H1 (cell line): ENCODE data around the gene TRIM38.

Source experiments
- ATF3 ChIP-seq: IDR thresholded peaks from 2 replicates; pipeline ENCODE4 v1.6.1; 2011; ENCODE audit warnings: low read depth, mild to moderate bottlenecking, low read length; ENCODE audit not compliant: insufficient read depth
- CHD1 ChIP-seq: IDR thresholded peaks from 2 replicates; pipeline ENCODE4 v1.6.1; 2012; ENCODE audit warnings: low read depth, low read length, improper control_type of control experiment
- CTCF ChIP-seq, 3 experiments: IDR thresholded peaks; 1 replicate in 2 of 3; 2 replicates in 1 of 3; pipeline versions ENCODE4 v1.5.1 to v1.6.1; 2011; ENCODE audit warnings: low read length in 3 of 3, mild to moderate bottlenecking in 3 of 3, inconsistent platforms in 2 of 3, low read depth in 1 of 3, moderate library complexity in 1 of 3; ENCODE audit not compliant: insufficient read depth in 1 of 3; ENCODE audit errors: control extremely low read depth in 1 of 3
- EP300 ChIP-seq, 2 experiments: IDR thresholded peaks; 1 replicate in 1 of 2; 2 replicates in 1 of 2; pipeline ENCODE4 v1.6.1; 2011 to 2012; ENCODE audit warnings: low read depth in 2 of 2, low read length in 2 of 2, mild to moderate bottlenecking in 2 of 2, borderline replicate concordance in 1 of 2, inconsistent platforms in 1 of 2, moderate library complexity in 1 of 2
- MAX ChIP-seq: IDR thresholded peaks from 2 replicates; pipeline ENCODE4 v1.6.1; 2012; ENCODE audit warnings: inconsistent platforms
- PHF8 ChIP-seq: fragments of 200-600 bp; sonication (generic); conservative IDR thresholded peaks from 2 replicates; pipeline ENCODE4 v1.7.1; 2012; ENCODE audit warnings: low read depth, mild to moderate bottlenecking, inconsistent platforms, low read length, moderate library complexity
- POLR2A ChIP-seq, 2 experiments: IDR thresholded peaks; 1 replicate in 1 of 2; 2 replicates in 1 of 2; pipeline ENCODE4 v1.6.1; 2011; ENCODE audit warnings: low read depth in 2 of 2, low read length in 2 of 2, mild to moderate bottlenecking in 2 of 2; ENCODE audit errors: control extremely low read depth in 1 of 2
- POLR2AphosphoS5 ChIP-seq: IDR thresholded peaks from 2 replicates; pipeline ENCODE4 v1.6.1; 2011; ENCODE audit warnings: low read depth, low read length
- RBBP5 ChIP-seq: IDR thresholded peaks from 2 replicates; pipeline ENCODE4 v1.7.1; 2012; ENCODE audit warnings: low read depth, mild to moderate bottlenecking, inconsistent platforms, low read length, moderate library complexity, borderline replicate concordance
- TAF1 ChIP-seq: IDR thresholded peaks from 2 replicates; pipeline ENCODE4 v1.6.1; 2011; ENCODE audit warnings: mild to moderate bottlenecking, low read depth, low read length
- TBP ChIP-seq: IDR thresholded peaks from 2 replicates; pipeline ENCODE4 v1.6.1; 2011; ENCODE audit warnings: low read depth, low read length, improper control_type of control experiment
- TCF12 ChIP-seq: IDR thresholded peaks from 2 replicates; pipeline ENCODE4 v1.6.1; 2011; ENCODE audit warnings: low read depth, mild to moderate bottlenecking, low read length

- no peak for TF ChIP-seq PHF8
- no peak for TF ChIP-seq RBBP5
- TF ChIP-seq TAF1 = no peak
- no peak for TF ChIP-seq CTCF (IDR thresholded peaks at IDR 0.05; ENCODE audit: control extremely low read depth in 1 of 3, insufficient read depth in 1 of 3, low read depth in 1 of 3, low read length in 3 of 3)
- TF ChIP-seq ATF3 = no peak
- peak; percentile 16 to 70; a peak in 2 of 3 replicates for TF ChIP-seq POLR2A (IDR thresholded peaks at IDR 0.05; ENCODE audit: control extremely low read depth in 1 of 2, low read depth in 2 of 2, low read length in 2 of 2)
- TF ChIP-seq EP300 (IDR thresholded peaks at IDR 0.05; ENCODE audit: borderline replicate concordance in 1 of 2, low read depth in 2 of 2, low read length in 2 of 2) = no peak
- TF ChIP-seq POLR2AphosphoS5 = peak; percentile 72
- TF ChIP-seq MAX = no peak
- TF ChIP-seq TBP = no peak
- TF ChIP-seq CHD1 = peak; percentile 75
- TF ChIP-seq TCF12 = no peak
Measured at GRCh38 chr6:26031151-26031594, 68.6 kb downstream of the TRIM38 start.
